ENCODE measurements around the gene OR12D2.
A peak's percentile ranks its signal among the peaks of the same experiment; 100 is the strongest.
"Not testable (repeated sequence)": the region's sequence is repeated elsewhere in the genome, so short reads cannot be mapped to it uniquely, and the experiment has no call there.

Gene OR12D2

GRCh38 chr6:29395331-29395730 lies at the start of gene OR12D2:
OR12D2 (plus strand) TSS chr6:29395631; CDS start chr6:29396700, 1,069 bp downstream.
- DNase-seq, result no peak

- not testable (repeated sequence) for DNase-seq
These were observed 46.1 kb upstream of the OR12D2 start for GRCh38 chr6:29349348-29349747.

DNA sequence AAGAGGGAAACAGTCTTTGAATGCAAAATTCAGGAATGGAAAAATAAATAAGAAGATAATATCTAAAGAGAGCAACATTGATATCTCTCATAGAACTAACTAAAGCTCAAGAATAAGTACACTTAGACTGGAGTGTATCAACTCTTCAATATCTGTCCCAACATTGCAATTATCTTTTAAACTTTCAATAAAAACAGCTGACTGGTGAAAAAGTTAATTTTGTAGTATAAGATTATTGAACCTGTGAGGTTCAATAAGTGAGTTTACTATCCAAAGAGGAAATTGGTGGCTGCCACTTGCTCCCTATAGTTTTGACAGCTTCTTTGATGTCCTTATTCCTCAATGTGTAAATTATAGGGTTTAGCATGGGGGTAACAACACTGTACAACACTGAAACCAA lies 40.5 kb upstream of the OR12D2 start:
- no peak for DNase-seq

- no peak for DNase-seq
These were observed 39.8 kb upstream of the OR12D2 start for GRCh38 chr6:29355603-29356002.

DNA sequence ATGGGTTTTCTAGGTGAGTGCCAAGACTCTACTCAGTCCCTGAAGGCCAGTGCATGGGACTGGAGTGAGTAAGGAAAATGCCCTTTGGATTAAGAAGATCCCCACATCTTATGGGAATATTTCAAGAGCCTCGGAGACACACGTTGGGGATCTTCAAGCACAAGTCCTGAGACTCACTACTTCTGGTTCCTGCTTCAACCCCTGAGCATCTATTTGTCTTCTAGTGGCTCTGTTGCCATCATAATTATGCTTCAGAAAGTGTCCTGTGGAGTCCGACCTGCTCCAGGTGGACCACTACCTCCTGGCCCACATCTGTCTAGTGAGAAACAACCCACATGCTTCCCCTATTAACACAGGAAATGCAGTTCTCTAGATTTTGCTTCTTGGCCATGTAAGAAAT lies 26.7 kb upstream of the OR12D2 start, which contains the start of gene OR5V1:
TSS of gene OR5V1 (minus strand) at position 101 of the 400 bp plus-strand sequence. CDS start 12,670 bp downstream, outside the sequence.
- DNase-seq, result no peak

GRCh38 chr6:29375191-29375590 lies 20.2 kb upstream of the OR12D2 start, which contains the start of gene OR12D3:
OR12D3 (minus strand) TSS chr6:29375291; CDS start chr6:29375287, 4 bp downstream.
- DNase-seq, result no peak

- DNase-seq, result peak; percentile 45
These were observed 19.4 kb upstream of the OR12D2 start for GRCh38 chr6:29376003-29376402.

GRCh38 chr6:29388533-29388932 lies 6.9 kb upstream of the OR12D2 start:
- DNase-seq, result no peak

GRCh38 chr6:29399525-29399924 lies 4.1 kb downstream of the OR12D2 start:
- DNase-seq, result no peak

- no peak for DNase-seq
These were observed 8.4 kb downstream of the OR12D2 start for GRCh38 chr6:29403801-29404200.

DNA sequence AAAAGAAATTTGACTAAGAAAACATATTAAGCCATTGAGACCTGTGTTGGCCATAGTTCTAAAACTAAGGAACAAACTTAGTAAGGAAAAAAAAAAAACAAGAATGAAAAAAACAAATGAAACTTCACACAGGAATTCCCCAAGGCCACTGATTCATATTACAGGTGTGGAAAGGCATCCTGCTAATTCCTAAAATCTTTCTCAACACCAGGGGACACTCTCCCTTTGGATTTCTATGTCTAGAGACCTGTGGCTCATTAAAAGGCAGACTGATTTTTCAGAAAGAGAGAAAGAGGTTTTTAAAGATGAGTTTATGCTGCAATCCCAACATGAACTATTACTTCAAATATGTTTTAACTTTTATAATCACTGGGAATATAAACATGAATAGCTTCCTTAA lies 19.2 kb downstream of the OR12D2 start, which contains the start of gene OR12D1:
TSS of gene OR12D1 (plus strand) at position 341 of the 400 bp plus-strand sequence.
- DNase-seq, result no peak

DNA sequence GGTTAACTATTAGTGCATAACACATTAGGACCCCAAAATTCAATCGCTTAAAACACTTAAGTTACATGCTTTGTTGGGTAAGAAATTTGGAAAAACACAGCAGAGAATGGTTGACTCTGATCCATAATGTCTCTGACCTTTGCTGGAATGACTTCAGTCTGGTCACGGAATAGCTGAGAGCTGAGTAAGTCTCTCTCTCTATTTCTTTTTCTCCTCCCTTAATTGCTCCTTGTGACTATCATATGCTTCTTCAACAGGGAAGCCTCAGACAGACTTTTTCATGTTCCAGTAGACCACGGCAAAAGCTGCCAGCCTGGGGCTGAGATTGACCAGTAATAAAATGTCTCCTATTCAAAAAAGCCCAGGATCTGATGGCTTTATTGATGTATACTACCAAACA lies 24.1 kb downstream of the OR12D2 start:
- DNase-seq, result no peak

DNA sequence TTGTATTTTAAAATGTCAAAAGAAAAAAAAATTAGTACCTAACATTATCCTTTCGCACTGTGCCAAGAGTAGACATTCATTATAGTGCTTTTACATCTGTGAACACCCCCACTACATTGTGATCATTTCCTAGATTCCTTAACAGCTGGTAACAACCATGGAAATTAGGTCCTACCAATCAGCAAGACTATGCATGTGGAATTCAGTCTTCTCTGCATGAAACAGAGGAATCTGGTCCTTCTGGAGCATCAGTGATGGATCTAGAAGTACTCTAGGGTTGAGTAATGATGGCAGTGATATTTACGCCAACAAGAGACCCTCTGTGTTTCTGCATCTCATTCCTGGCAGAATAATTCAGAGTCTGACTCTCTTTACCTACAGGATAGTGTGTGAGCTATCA lies 28.7 kb downstream of the OR12D2 start:
- no peak for DNase-seq

DNA sequence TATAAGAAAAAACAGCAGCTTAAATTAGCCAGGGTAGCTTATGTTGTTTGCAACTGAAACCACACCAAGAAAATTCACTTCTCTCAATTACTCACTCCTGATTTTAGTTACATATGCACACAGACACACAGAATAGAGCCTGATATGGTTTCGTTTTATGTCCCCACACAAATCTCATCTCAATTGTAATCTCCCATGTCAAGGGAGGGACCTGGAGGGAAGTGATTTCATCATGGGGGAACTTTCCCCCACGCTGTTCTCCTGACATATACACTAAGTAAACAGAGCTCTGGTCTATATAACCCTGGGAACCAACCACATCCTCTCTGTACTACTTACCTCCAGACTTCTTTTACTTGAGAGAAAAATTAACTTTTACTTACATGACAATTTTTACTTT lies 29.1 kb downstream of the OR12D2 start:
- no peak for DNase-seq

GRCh38 chr6:29425075-29425474 lies 29.6 kb downstream of the OR12D2 start:
- no peak for DNase-seq

- no peak for DNase-seq
These were observed 31.2 kb downstream of the OR12D2 start for GRCh38 chr6:29426654-29427053.

- not testable (repeated sequence) for DNase-seq
These were observed 41.3 kb downstream of the OR12D2 start for GRCh38 chr6:29436730-29437129.

DNA sequence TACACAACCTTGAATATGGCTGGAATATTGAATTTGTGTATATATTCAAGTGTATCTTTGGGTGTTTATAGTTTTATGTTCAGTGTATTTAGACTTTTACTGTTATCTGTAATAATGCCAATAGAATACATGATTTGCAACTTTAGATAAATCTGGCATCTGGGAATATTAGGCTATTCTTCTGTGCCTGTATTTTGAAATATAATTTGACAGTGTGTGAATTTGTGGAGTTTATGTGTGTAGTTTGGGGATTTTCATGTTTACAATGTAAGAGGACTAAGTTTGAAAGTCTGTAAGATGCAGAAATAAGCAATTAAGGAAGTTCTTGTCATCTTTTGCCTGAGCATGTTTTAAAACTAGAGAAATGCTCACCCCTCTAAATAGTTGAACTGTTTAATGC lies 43.6 kb downstream of the OR12D2 start, which contains the start of gene OR10C1:
TSS of gene OR10C1 (plus strand) at position 301 of the 400 bp plus-strand sequence. CDS start 710 bp downstream, outside the sequence.
- DNase-seq, result no peak

DNA sequence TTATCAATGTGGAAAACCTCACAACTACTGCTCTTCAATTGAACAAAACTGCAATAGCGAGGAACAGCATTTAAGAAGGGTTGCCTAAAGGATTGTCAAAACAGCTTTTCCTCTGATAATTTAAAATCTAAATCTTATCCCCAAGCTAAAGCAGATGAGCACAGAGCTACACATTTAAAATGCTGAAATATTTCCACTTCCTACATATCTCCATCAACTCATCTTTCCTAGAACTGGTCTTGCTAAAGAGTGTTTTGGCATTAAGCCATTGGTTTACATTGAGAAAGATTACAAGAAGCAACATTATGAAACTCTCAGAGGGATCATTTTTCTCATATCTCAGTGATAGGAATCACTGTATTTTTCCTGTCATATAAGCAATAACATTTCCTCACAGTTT lies 47.3 kb downstream of the OR12D2 start:
- peak; percentile 50 for DNase-seq

DNA sequence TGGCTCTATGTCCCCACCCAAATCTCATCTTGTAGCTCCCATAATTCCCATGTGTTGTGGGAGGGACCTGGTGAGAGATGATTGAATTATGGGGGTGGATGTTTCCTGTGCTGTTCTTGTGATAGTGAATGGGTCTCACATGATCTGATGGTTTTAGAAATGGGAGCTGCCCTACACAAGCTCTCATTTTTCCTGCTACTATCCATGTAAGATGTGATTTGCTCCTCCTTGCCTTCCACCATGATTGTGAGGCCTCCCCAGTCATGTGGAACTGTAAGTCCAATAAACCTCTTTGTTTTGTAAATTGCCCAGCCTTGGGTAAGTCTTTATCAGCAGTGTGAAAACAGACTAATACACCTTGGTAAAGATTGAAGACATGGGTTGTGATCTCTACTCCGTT lies 48.6 kb downstream of the OR12D2 start:
- not testable (repeated sequence) for DNase-seq

Measured in hematopoietic multipotent progenitor cell treated with erythropoietin and hydrocortisone succinate and interleukin-3 and kit ligand, for 8 days (in vitro differentiated cells).